Right cardiac atrium (tissue), 5 donors: ENCODE measurements around the gene TOPBP1. TPM values are rescaled to one million over a fixed set of nuclear protein-coding genes. Genes with fewer than 3 reads are reported as not detected.

Source experiments
- ATAC-seq, 2 donors: fragments of 200-7000 bp; cut with Tn5 transposase; one replicate each; pipeline versions ENCODE4 v1.8.0 to v1.9.1; 2020; ENCODE audit warnings: moderate library complexity in 2 of 2, mild to moderate bottlenecking in 1 of 2
- DNase-seq, 3 donors: peaks; one replicate each; pipeline ENCODE4 v3.0.0-alpha.2; 2020
- H3K27ac ChIP-seq: one replicate; pipeline ENCODE4 v1.5.1; 2013; ENCODE audit warnings: mild to moderate bottlenecking, low read length, control low read depth, moderate library complexity
- H3K27me3 ChIP-seq: one replicate; pipeline ENCODE4 v1.6.1; 2013; ENCODE audit not compliant: control insufficient read depth, insufficient read depth
- H3K4me1 ChIP-seq: one replicate; pipeline ENCODE4 v1.6.1; 2013; ENCODE audit warnings: low read length; ENCODE audit not compliant: control insufficient read depth, insufficient read depth
- H3K4me3 ChIP-seq: one replicate; pipeline ENCODE4 v1.5.1; 2013; ENCODE audit warnings: low read length, control low read depth
- H3K9me3 ChIP-seq: one replicate; pipeline ENCODE4 v1.6.1; 2013; ENCODE audit warnings: low read length; ENCODE audit not compliant: control insufficient read depth
- WGBS: extraction: QIAGEN DNeasy Blood & Tissue Kit; methylation state at CpG from one replicate; pipeline ENCODE4 v1.1.7; 2013; 5-methylcytosine and 5-hydroxymethylcytosine counted together
- intact Hi-C, 4 donors: fragments of 100-400 bp; cut with DNase I; formaldehyde crosslinking; loops; one replicate each; pipeline versions ENCODE4 v1.11.0 to v1.14.0; 2022 to 2023
- polyA plus RNA-seq: library from polyadenylated mRNA; stranded (reverse); fragments of 200-250 nt; gene quantifications from one replicate; pipeline ENCODE4 v1.2.3, GENCODE V29; 2013
- total RNA-seq, 4 donors: library from RNA; stranded (reverse); fragmentation: NEBNext Ultra II Directional; extraction: Animal tissue kit (Norgen Biotek cat#: 25700); gene quantifications; one replicate each; pipeline ENCODE4 v1.2.1, GENCODE V29; 2021
- donor health status: healthy with polysubstance abuse.
- donor health status: DM: no; HTN: yes; CAD: no.
- donor health status: DM: no; HTN: no; CAD: no.
- donor health status: DM: no; HTN: yes; CAD: no; lungs with severe emphysema.
- donor health status: DM: yes; HTN: yes; CAD: no.

The TOPBP1 gene
- total and polyA plus RNA-seq, 5 donors: 5.4 to 12.7 (median 12.2) TPM

GRCh38 chr3:133606902-133607301 lies 54.8 kb downstream of the TOPBP1 start:
- Histone ChIP-seq H3K27ac (no peak overlapping the region), H3K4me1 (no peaks in the 10 kb centered on the region), H3K9me3 (no peaks in the 10 kb centered on the region), H3K27me3 (no peaks in the 10 kb centered on the region), H3K4me3 (no peak overlapping the region)
- ATAC-seq (no peak), DNase-seq (no peak)
- WGBS: 99% methylated on average over 4 of the region's 4 CpGs
- intact Hi-C loops: no loop called here

- no peaks in the 10 kb centered on the region for H3K27me3 ChIP-seq
- no peak overlapping the region for H3K4me3 ChIP-seq
- intact Hi-C loops: no loop called here
- H3K4me1 ChIP-seq: no peaks in the 10 kb centered on the region
- 98% methylated on average over 1 of the region's 1 CpG for WGBS
- no peaks in the 10 kb centered on the region for H3K9me3 ChIP-seq
- ATAC-seq: no peak
- DNase-seq: no peak
- H3K27ac ChIP-seq: no peak overlapping the region
Measured at GRCh38 chr3:133606342-133606741, 55.4 kb downstream of the TOPBP1 start.

GRCh38 chr3:133600572-133601081 lies 61.1 kb downstream of the TOPBP1 start:
- intact Hi-C loops: no loop called here
- DNase-seq: no peak
- Histone ChIP-seq H3K4me3 (no peak overlapping the region), H3K9me3 (no peaks in the 10 kb centered on the region), H3K27me3 (no peaks in the 10 kb centered on the region), H3K27ac (no peak overlapping the region), H3K4me1 (no peaks in the 10 kb centered on the region)
- 97% methylated on average over 1 of the region's 1 CpG for WGBS
- ATAC-seq: no peak

- 78% methylated on average over 2 of the region's 2 CpGs for WGBS
- DNase-seq (no peak), ATAC-seq (no peak)
- no peaks in the 10 kb centered on the region for H3K4me1 ChIP-seq
- intact Hi-C loops: no loop called here
- H3K27ac ChIP-seq: no peak overlapping the region
- H3K9me3 ChIP-seq: no peaks in the 10 kb centered on the region
- H3K27me3 ChIP-seq: no peaks in the 10 kb centered on the region
- H3K4me3 ChIP-seq: no peak overlapping the region
Measured at GRCh38 chr3:133599280-133599679, 62.5 kb downstream of the TOPBP1 start.

GRCh38 chr3:133598405-133598804 lies 63.3 kb downstream of the TOPBP1 start:
- H3K4me3 ChIP-seq: no peak overlapping the region
- H3K9me3 ChIP-seq: no peaks in the 10 kb centered on the region
- WGBS: 95% methylated on average over 3 of the region's 3 CpGs
- ATAC-seq (no peak), DNase-seq (no peak)
- no peaks in the 10 kb centered on the region for H3K27me3 ChIP-seq
- intact Hi-C loops: no loop called here
- H3K27ac ChIP-seq: no peak overlapping the region
- H3K4me1 ChIP-seq: no peaks in the 10 kb centered on the region

GRCh38 chr3:133595341-133595740 lies 66.4 kb downstream of the TOPBP1 start:
- intact Hi-C loops: no loop called here
- Histone ChIP-seq H3K4me1 (no peaks in the 10 kb centered on the region), H3K9me3 (no peaks in the 10 kb centered on the region), H3K27me3 (no peaks in the 10 kb centered on the region), H3K27ac (no peak overlapping the region), H3K4me3 (no peak overlapping the region)
- ATAC-seq (no peak), DNase-seq (no peak)
- 85% methylated on average over 1 of the region's 1 CpG for WGBS

GRCh38 chr3:133593243-133593642 lies 68.5 kb downstream of the TOPBP1 start:
- no peak overlapping the region for H3K27ac ChIP-seq
- no peaks in the 10 kb centered on the region for H3K4me1 ChIP-seq
- no peaks in the 10 kb centered on the region for H3K9me3 ChIP-seq
- no peak for DNase-seq
- H3K4me3 ChIP-seq: no peak overlapping the region
- WGBS: 93% methylated on average over 2 of the region's 2 CpGs
- no peak for ATAC-seq
- no peaks in the 10 kb centered on the region for H3K27me3 ChIP-seq
- intact Hi-C loops: no loop called here

GRCh38 chr3:133592843-133593242 lies 68.9 kb downstream of the TOPBP1 start:
- Histone ChIP-seq H3K4me1 (no peaks in the 10 kb centered on the region), H3K4me3 (no peak overlapping the region), H3K27ac (no peak overlapping the region), H3K27me3 (no peaks in the 10 kb centered on the region), H3K9me3 (no peaks in the 10 kb centered on the region)
- intact Hi-C loops: no loop called here
- ATAC-seq (no peak), DNase-seq (no peak)
- 93% methylated on average over 5 of the region's 5 CpGs for WGBS

- ATAC-seq (peak in 1 of 2 donors; percentile 49), DNase-seq (no peak)
- Histone ChIP-seq H3K27ac (peak overlapping the region; percentile 42), H3K27me3 (no peaks in the 10 kb centered on the region), H3K4me3 (no peak overlapping the region), H3K9me3 (no peaks in the 10 kb centered on the region), H3K4me1 (no peaks in the 10 kb centered on the region)
- intact Hi-C loops: no loop called here
- WGBS: 98% methylated on average over 3 of the region's 3 CpGs
Measured at GRCh38 chr3:133591271-133591742, 70.4 kb downstream of the TOPBP1 start.

- DNase-seq: no peak
- no peaks in the 10 kb centered on the region for H3K27me3 ChIP-seq
- H3K4me3 ChIP-seq: no peak overlapping the region
- 57% methylated on average over 8 of the region's 8 CpGs for WGBS
- intact Hi-C loops: no loop called here
- no peaks in the 10 kb centered on the region for H3K4me1 ChIP-seq
- peak in 1 of 2 donors; percentile 46 for ATAC-seq
- H3K9me3 ChIP-seq: no peaks in the 10 kb centered on the region
- no peak overlapping the region for H3K27ac ChIP-seq
Measured at GRCh38 chr3:133589503-133589902, 72.2 kb downstream of the TOPBP1 start.

GRCh38 chr3:133588784-133589465 lies 72.8 kb downstream of the TOPBP1 start:
- DNase-seq: no peak
- ATAC-seq: no peak
- no peaks in the 10 kb centered on the region for H3K27me3 ChIP-seq
- 87% methylated on average over 2 of the region's 2 CpGs for WGBS
- intact Hi-C loops: no loop called here
- H3K27ac ChIP-seq: no peak overlapping the region
- no peak overlapping the region for H3K4me3 ChIP-seq
- H3K4me1 ChIP-seq: no peaks in the 10 kb centered on the region
- H3K9me3 ChIP-seq: no peaks in the 10 kb centered on the region
